GM12878 (cell line): Measurements from ENCODE around the gene NCF4. TPM values are rescaled to one million over a fixed set of nuclear protein-coding genes. Genes with fewer than 3 reads are reported as not detected.

Source experiments
- CEBPZ ChIP-seq: fragments of 150-350 bp; IDR thresholded peaks from 2 replicates; pipeline ENCODE4 v1.6.1; 2016; ENCODE audit warnings: low read depth, low read length
- GATAD2B ChIP-seq: fragments of 450-650 bp; conservative IDR thresholded peaks from 2 replicates; pipeline ENCODE4 v1.6.1; 2017; ENCODE audit warnings: low read depth, mild to moderate bottlenecking, moderate library complexity
- HSF1 ChIP-seq: fragments of 150-350 bp; IDR thresholded peaks from 2 replicates; pipeline ENCODE4 v1.6.1; 2014; ENCODE audit warnings: mild to moderate bottlenecking, low read depth, low read length
- NKRF ChIP-seq: fragments of 450-650 bp; conservative IDR thresholded peaks from 2 replicates; pipeline ENCODE4 v1.6.1; 2017; ENCODE audit warnings: mild to moderate bottlenecking, moderate library complexity
- NR2C2 ChIP-seq: IDR thresholded peaks from 2 replicates; pipeline ENCODE4 v1.6.1; 2011; ENCODE audit warnings: borderline replicate concordance, low read depth; ENCODE audit not compliant: control insufficient read depth, insufficient read length
- NR2F1 ChIP-seq: fragments of 450-650 bp; conservative IDR thresholded peaks from 2 replicates; pipeline ENCODE4 v1.6.1; 2017; ENCODE audit warnings: mild to moderate bottlenecking
- RAD21 ChIP-seq: IDR thresholded peaks from 2 replicates; pipeline ENCODE4 v1.6.1; 2011; ENCODE audit warnings: mild to moderate bottlenecking, low read depth, low read length, moderate library complexity; ENCODE audit not compliant: insufficient read depth
- SMARCA5 ChIP-seq: fragments of 450-650 bp; IDR thresholded peaks from 2 replicates; pipeline ENCODE4 v1.6.1; 2017; ENCODE audit warnings: mild to moderate bottlenecking
- TBL1XR1 ChIP-seq: IDR thresholded peaks from 2 replicates; pipeline ENCODE4 v1.6.1; 2012; ENCODE audit warnings: low read depth, low read length, improper control_type of control experiment
- TCF7 ChIP-seq: IDR thresholded peaks from 2 replicates; pipeline ENCODE4 v1.6.1; 2014; ENCODE audit warnings: antibody characterized with exemption, borderline replicate concordance
- USF1 ChIP-seq: IDR thresholded peaks from 2 replicates; pipeline ENCODE4 v1.6.1; 2011; ENCODE audit warnings: borderline replicate concordance, low read depth, mild to moderate bottlenecking, moderate library complexity, mixed read lengths, low read length; ENCODE audit not compliant: insufficient read depth; ENCODE audit errors: extremely low read length
- YBX1 ChIP-seq: fragments of 450-650 bp; IDR thresholded peaks from 2 replicates; pipeline ENCODE4 v1.6.1; 2016; ENCODE audit warnings: antibody characterized with exemption
- YY1 ChIP-seq: IDR thresholded peaks from 2 replicates; pipeline ENCODE4 v1.6.1; 2011; ENCODE audit warnings: low read depth, mild to moderate bottlenecking, low read length
- ZBTB4 ChIP-seq: fragments of 450-650 bp; formaldehyde crosslinking; IDR thresholded peaks from 2 replicates; pipeline ENCODE4 v1.4.0; 2022; ENCODE audit warnings: mild to moderate bottlenecking, moderate library complexity
- ZNF592 ChIP-seq: fragments of 450-650 bp; IDR thresholded peaks from 2 replicates; pipeline ENCODE4 v1.6.1; 2017; ENCODE audit warnings: mild to moderate bottlenecking, moderate library complexity
- polyA plus RNA-seq, 11 experiments: library from polyadenylated mRNA; depleted of rRNA in 4 of 11; unstranded in 6 of 11; stranded (reverse) in 5 of 11; fragments of >200 nt; fragmentation: Nextera tagmentation in 4 of 11; fragmentation: Illumina TruSeq in 1 of 11; extraction: Ambion mirVana in 4 of 11; extraction: Trizol in 1 of 11; gene quantifications; 1 replicate in 1 of 11; 2 replicates in 10 of 11; pipeline versions ENCODE4 v1.2.1 to v1.2.3, GENCODE V29; 2011 to 2016; ENCODE audit warnings: inconsistent platforms in 2 of 11, missing spikeins in 2 of 11, low read depth in 1 of 11
- total RNA-seq, 4 experiments: library from RNA; depleted of rRNA in 3 of 4; stranded (reverse); fragments of >200 nt in 3 of 4; fragmentation: Illumina TruSeq in 1 of 4; extraction: Trizol in 1 of 4; gene quantifications; 2 replicates each; pipeline versions ENCODE4 v1.2.1 to v1.2.3, GENCODE V29; 2013 to 2021

NCF4 gene
- total and polyA plus RNA-seq, 10 of the 15 experiments (the other 5 are each of a cell fraction or from before 2014, with no cell fraction given): 22.9 to 136 (median 72.5) TPM

- no peak for TF ChIP-seq GATAD2B
- TF ChIP-seq TCF7: no peak
- TF ChIP-seq NR2F1: peak; percentile 82
- TF ChIP-seq TBL1XR1: no peak
- TF ChIP-seq YY1: no peak
- no peak for TF ChIP-seq NKRF
- TF ChIP-seq SMARCA5: no peak
- TF ChIP-seq NR2C2: peak; percentile 71
- TF ChIP-seq ZNF592: no peak
- no peak for TF ChIP-seq USF1
- no peak for TF ChIP-seq HSF1
- TF ChIP-seq ZBTB4: no peak
- no peak for TF ChIP-seq CEBPZ
- TF ChIP-seq YBX1: no peak
- TF ChIP-seq RAD21: no peak
Observed at GRCh38 chr22:36863979-36864378, 3.2 kb downstream of the NCF4 start (continued).
